ENCODE results near the gene KDM4B.
A peak's percentile ranks its signal among the peaks of the same experiment; 100 is the strongest.

KDM4B gene

GRCh38 chr19:5095568-5095850, 126.6 kb downstream of the KDM4B start:
- no peak for TF ChIP-seq GATA1 (IDR thresholded peaks at IDR 0.05; ENCODE audit: low read depth, low read length)
- TF ChIP-seq POLR2A (IDR thresholded peaks at IDR 0.05; ENCODE audit: low read length), result no peak
- DNase-seq, result no peak

- no peak for DNase-seq
- TF ChIP-seq GATA1 (IDR thresholded peaks at IDR 0.05; ENCODE audit: low read depth, low read length) (no peak), POLR2A (IDR thresholded peaks at IDR 0.05; ENCODE audit: low read length) (no peak)
These were observed 127.6 kb downstream of the KDM4B start for GRCh38 chr19:5096536-5096935.

GRCh38 chr19:5097331-5097930, 128.5 kb downstream of the KDM4B start:
- DNase-seq, result no peak
- TF ChIP-seq POLR2A (IDR thresholded peaks at IDR 0.05; ENCODE audit: low read length) (no peak), GATA1 (IDR thresholded peaks at IDR 0.05; ENCODE audit: low read depth, low read length) (no peak)

GRCh38 chr19:5097959-5098623, 129.2 kb downstream of the KDM4B start:
- TF ChIP-seq POLR2A (IDR thresholded peaks at IDR 0.05; ENCODE audit: low read length) (no peak), GATA1 (IDR thresholded peaks at IDR 0.05; ENCODE audit: low read depth, low read length) (no peak)
- DNase-seq, result no peak

GRCh38 chr19:5098646-5099045, 129.7 kb downstream of the KDM4B start:
- TF ChIP-seq POLR2A (IDR thresholded peaks at IDR 0.05; ENCODE audit: low read length), result no peak
- TF ChIP-seq GATA1 (IDR thresholded peaks at IDR 0.05; ENCODE audit: low read depth, low read length), result no peak

GRCh38 chr19:5099701-5100221, 130.8 kb downstream of the KDM4B start:
- DNase-seq, result peak; percentile 25 to 27
- no peak for TF ChIP-seq GATA1 (IDR thresholded peaks at IDR 0.05; ENCODE audit: low read depth, low read length)
- no peak for TF ChIP-seq POLR2A (IDR thresholded peaks at IDR 0.05; ENCODE audit: low read length)

More at GRCh38 chr19:5098646-5099045, 129.7 kb downstream of the KDM4B start:
- no peak for DNase-seq

GRCh38 chr19:5101871-5102270, 133.0 kb downstream of the KDM4B start:
- DNase-seq, result no peak

GRCh38 chr19:5102520-5102919, 133.6 kb downstream of the KDM4B start:
- TF ChIP-seq POLR2A (IDR thresholded peaks at IDR 0.05; ENCODE audit: low read length) (no peak), GATA1 (IDR thresholded peaks at IDR 0.05; ENCODE audit: low read depth, low read length) (no peak)
- DNase-seq, result no peak

More at GRCh38 chr19:5101871-5102270, 133.0 kb downstream of the KDM4B start:
- TF ChIP-seq POLR2A (IDR thresholded peaks at IDR 0.05; ENCODE audit: low read length) (no peak), GATA1 (IDR thresholded peaks at IDR 0.05; ENCODE audit: low read depth, low read length) (no peak)

GRCh38 chr19:5103061-5103701, 134.3 kb downstream of the KDM4B start:
- TF ChIP-seq POLR2A (IDR thresholded peaks at IDR 0.05; ENCODE audit: low read length) (no peak), GATA1 (IDR thresholded peaks at IDR 0.05; ENCODE audit: low read depth, low read length) (no peak)
- DNase-seq, result no peak

GRCh38 chr19:5103812-5104410, 135.0 kb downstream of the KDM4B start:
- no peak for DNase-seq
- TF ChIP-seq POLR2A (IDR thresholded peaks at IDR 0.05; ENCODE audit: low read length), result no peak
- no peak for TF ChIP-seq GATA1 (IDR thresholded peaks at IDR 0.05; ENCODE audit: low read depth, low read length)

- no peak for TF ChIP-seq POLR2A (IDR thresholded peaks at IDR 0.05; ENCODE audit: low read length)
- TF ChIP-seq GATA1 (IDR thresholded peaks at IDR 0.05; ENCODE audit: low read depth, low read length), result no peak
- no peak for DNase-seq
These were observed 136.0 kb downstream of the KDM4B start for GRCh38 chr19:5104871-5105351.

- DNase-seq, result no peak
- TF ChIP-seq GATA1 (IDR thresholded peaks at IDR 0.05; ENCODE audit: low read depth, low read length) (no peak), POLR2A (IDR thresholded peaks at IDR 0.05; ENCODE audit: low read length) (no peak)
These were observed 137.3 kb downstream of the KDM4B start for GRCh38 chr19:5106191-5106726.

- no peak for DNase-seq
- TF ChIP-seq GATA1 (IDR thresholded peaks at IDR 0.05; ENCODE audit: low read depth, low read length) (no peak), POLR2A (IDR thresholded peaks at IDR 0.05; ENCODE audit: low read length) (no peak)
These were observed 138.1 kb downstream of the KDM4B start for GRCh38 chr19:5106971-5107370.
